GM12874 (cell line): Measurements from ENCODE around the gene APOF.

Experiments used
- CTCF ChIP-seq: IDR thresholded peaks from 2 replicates; pipeline ENCODE4 v1.5.1; 2011; ENCODE audit warnings: low read depth, mild to moderate bottlenecking, control low read depth, low read length, moderate library complexity; ENCODE audit not compliant: insufficient read depth

Gene APOF

GRCh38 chr12:56374726-56375597 is 12.3 kb upstream of the APOF start:
- TF ChIP-seq CTCF: no peak

GRCh38 chr12:56373515-56373914 is 10.9 kb upstream of the APOF start:
- no peak for TF ChIP-seq CTCF

GRCh38 chr12:56366948-56367347 is 4.3 kb upstream of the APOF start:
- TF ChIP-seq CTCF: no peak

- TF ChIP-seq CTCF: no peak
Measured at GRCh38 chr12:56361487-56362129, 1.0 kb downstream of the APOF start.

GRCh38 chr12:56359851-56360767 is 2.5 kb downstream of the APOF start, which contains the start of gene STAT2:
Gene STAT2, minus strand, starts transcription at chr12:56360107. Its CDS starts 3,536 bp downstream, at chr12:56356571.
- no peak for TF ChIP-seq CTCF

- no peak for TF ChIP-seq CTCF
Measured at GRCh38 chr12:56358836-56359532, 3.7 kb downstream of the APOF start.
